ENCODE data around the gene FAM107B. TPM values are rescaled to one million over a fixed set of nuclear protein-coding genes. Genes with fewer than 3 reads are reported as not detected.

FAM107B gene
- total RNA-seq, 1 donor from 2014 or later, result 39.0 TPM

DNA sequence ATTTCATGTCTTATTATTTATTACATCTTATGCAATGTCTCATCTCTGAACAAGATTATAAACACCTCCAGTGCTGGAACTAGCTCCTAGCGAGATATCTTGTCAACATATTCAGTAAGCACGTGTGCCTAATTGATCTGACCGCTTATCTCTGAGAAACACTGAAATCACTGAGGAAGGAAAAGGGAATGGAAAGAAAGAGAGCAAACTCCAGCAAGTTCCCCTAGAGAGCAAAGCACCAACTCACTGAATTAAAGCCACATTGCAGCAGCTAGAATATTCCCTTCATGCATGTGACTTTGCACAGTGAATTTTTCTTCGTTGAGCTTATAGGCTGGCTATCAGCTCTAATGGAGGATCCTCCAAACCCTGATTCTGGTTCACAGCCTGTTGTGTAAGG, 266.9 kb downstream of the FAM107B start:
- Mint-ChIP-seq H3K36me3 (ENCODE audit: low read depth) (peaks cover 19% of the 10 kb centered on the region), H3K27me3 (ENCODE audit: low read depth) (no peaks in the 10 kb centered on the region), H3K27ac (ENCODE audit: unreplicated experiment) (no peak overlapping the region), H3K4me1 (peaks cover 4% of the 10 kb centered on the region), H3K9me3 (peaks cover 3% of the 10 kb centered on the region), H3K4me3 (no peak overlapping the region)
- no peak for DNase-seq (ENCODE audit: low read depth, low spot score)
- TF ChIP-seq, protein P1, sequence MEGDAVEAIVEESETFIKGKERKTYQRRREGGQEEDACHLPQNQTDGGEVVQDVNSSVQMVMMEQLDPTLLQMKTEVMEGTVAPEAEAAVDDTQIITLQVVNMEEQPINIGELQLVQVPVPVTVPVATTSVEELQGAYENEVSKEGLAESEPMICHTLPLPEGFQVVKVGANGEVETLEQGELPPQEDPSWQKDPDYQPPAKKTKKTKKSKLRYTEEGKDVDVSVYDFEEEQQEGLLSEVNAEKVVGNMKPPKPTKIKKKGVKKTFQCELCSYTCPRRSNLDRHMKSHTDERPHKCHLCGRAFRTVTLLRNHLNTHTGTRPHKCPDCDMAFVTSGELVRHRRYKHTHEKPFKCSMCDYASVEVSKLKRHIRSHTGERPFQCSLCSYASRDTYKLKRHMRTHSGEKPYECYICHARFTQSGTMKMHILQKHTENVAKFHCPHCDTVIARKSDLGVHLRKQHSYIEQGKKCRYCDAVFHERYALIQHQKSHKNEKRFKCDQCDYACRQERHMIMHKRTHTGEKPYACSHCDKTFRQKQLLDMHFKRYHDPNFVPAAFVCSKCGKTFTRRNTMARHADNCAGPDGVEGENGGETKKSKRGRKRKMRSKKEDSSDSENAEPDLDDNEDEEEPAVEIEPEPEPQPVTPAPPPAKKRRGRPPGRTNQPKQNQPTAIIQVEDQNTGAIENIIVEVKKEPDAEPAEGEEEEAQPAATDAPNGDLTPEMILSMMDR (conservative IDR thresholded peaks at IDR 0.05), result no peak

- no peak for DNase-seq (ENCODE audit: low read depth, low spot score)
- Mint-ChIP-seq H3K36me3 (ENCODE audit: low read depth) (peaks cover 15% of the 10 kb centered on the region), H3K4me1 (peaks cover 9% of the 10 kb centered on the region), H3K27ac (ENCODE audit: unreplicated experiment) (no peak overlapping the region), H3K27me3 (ENCODE audit: low read depth) (no peaks in the 10 kb centered on the region), H3K9me3 (peaks cover 3% of the 10 kb centered on the region), H3K4me3 (no peak overlapping the region)
- TF ChIP-seq, protein P1 (conservative IDR thresholded peaks at IDR 0.05), result no peak
These were observed 267.5 kb downstream of the FAM107B start for GRCh38 chr10:14507176-14507575.

GRCh38 chr10:14502431-14502830, 272.3 kb downstream of the FAM107B start:
- TF ChIP-seq, protein P1 (conservative IDR thresholded peaks at IDR 0.05), result no peak

GRCh38 chr10:14500172-14500765, 274.4 kb downstream of the FAM107B start:
- H3K4me1 Mint-ChIP-seq, result peaks cover 13% of the 10 kb centered on the region
- H3K4me3 Mint-ChIP-seq, result no peak overlapping the region
- DNase-seq (ENCODE audit: low read depth, low spot score), result no peak
- no peaks in the 10 kb centered on the region for H3K27me3 Mint-ChIP-seq (ENCODE audit: low read depth)
- TF ChIP-seq, protein P1 (conservative IDR thresholded peaks at IDR 0.05), result no peak
- H3K27ac Mint-ChIP-seq (ENCODE audit: unreplicated experiment), result no peak overlapping the region
- H3K9me3 Mint-ChIP-seq, result no peaks in the 10 kb centered on the region
- no peaks in the 10 kb centered on the region for H3K36me3 Mint-ChIP-seq (ENCODE audit: low read depth)

More at GRCh38 chr10:14502431-14502830, 272.3 kb downstream of the FAM107B start:
- no peaks in the 10 kb centered on the region for H3K36me3 Mint-ChIP-seq (ENCODE audit: low read depth)
- DNase-seq (ENCODE audit: low read depth, low spot score), result no peak
- no peak overlapping the region for H3K4me3 Mint-ChIP-seq
- H3K9me3 Mint-ChIP-seq, result no peaks in the 10 kb centered on the region
- H3K27me3 Mint-ChIP-seq (ENCODE audit: low read depth), result no peaks in the 10 kb centered on the region
- H3K27ac Mint-ChIP-seq (ENCODE audit: unreplicated experiment), result peak overlapping the region; percentile 12
- H3K4me1 Mint-ChIP-seq, result peaks cover 17% of the 10 kb centered on the region

DNA sequence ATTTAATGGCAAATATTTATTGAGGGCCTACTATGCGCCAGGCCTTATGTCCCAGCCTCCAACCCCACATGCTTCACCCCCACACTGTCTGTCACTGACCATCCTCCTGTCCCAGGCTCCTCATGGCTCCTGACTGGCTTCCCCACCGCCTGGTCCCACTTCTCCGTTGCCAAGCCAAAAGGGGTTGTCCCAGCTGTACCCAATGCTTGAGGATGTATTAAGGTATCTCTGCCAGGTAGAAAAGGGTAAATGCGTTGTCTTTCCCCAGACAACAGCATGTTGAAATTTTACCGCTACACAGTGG, 275.1 kb downstream of the FAM107B start:
- no peak for DNase-seq (ENCODE audit: low read depth, low spot score)
- no peaks in the 10 kb centered on the region for H3K9me3 Mint-ChIP-seq
- H3K27ac Mint-ChIP-seq (ENCODE audit: unreplicated experiment), result no peak overlapping the region
- TF ChIP-seq, protein P1 (conservative IDR thresholded peaks at IDR 0.05), result no peak
- H3K36me3 Mint-ChIP-seq (ENCODE audit: low read depth), result no peaks in the 10 kb centered on the region
- H3K4me3 Mint-ChIP-seq, result no peak overlapping the region
- peaks cover 13% of the 10 kb centered on the region for H3K4me1 Mint-ChIP-seq
- no peaks in the 10 kb centered on the region for H3K27me3 Mint-ChIP-seq (ENCODE audit: low read depth)

Measured in neural crest cell (in vitro differentiated cells).